Ovary (tissue), 9 donors: Measurements from ENCODE around the gene IL4I1. TPM values are rescaled to one million over a fixed set of nuclear protein-coding genes. Genes with fewer than 3 reads are reported as not detected.

Experiments
- DNase-seq, 5 donors: peaks; one replicate each; pipeline ENCODE4 v3.0.0-alpha.2; 2019 to 2020
- H3K27ac ChIP-seq, 2 donors: fragments of 200-600 bp; one replicate each; pipeline versions ENCODE4 v1.5.1 to v1.8.0; 2019 to 2022
- H3K27me3 ChIP-seq: fragments of 200-600 bp; one replicate; pipeline ENCODE4 v1.8.0; 2022
- H3K36me3 ChIP-seq: fragments of 200-600 bp; sonication (generic); one replicate; pipeline ENCODE4 v1.5.1; 2019
- H3K4me1 ChIP-seq: one replicate; pipeline ENCODE4 v1.8.1; 2013; ENCODE audit warnings: mild to moderate bottlenecking, moderate library complexity; ENCODE audit not compliant: insufficient read depth
- H3K4me3 ChIP-seq: fragments of 200-600 bp; sonication (generic); one replicate; pipeline ENCODE4 v1.5.1; 2017
- H3K9me3 ChIP-seq, 2 donors: fragments of 200-600 bp in 1 of 2; sonication (generic) in 1 of 2; one replicate each; pipeline versions ENCODE4 v1.5.1 to v1.8.1; 2013 to 2019; ENCODE audit warnings: mild to moderate bottlenecking in 1 of 2, moderate library complexity in 1 of 2
- EP300 ChIP-seq: sonication (generic); formaldehyde crosslinking; IDR thresholded peaks from one replicate; pipeline ENCODE4 v1.6.1; 2017; ENCODE audit warnings: antibody characterized with exemption
- POLR2A ChIP-seq: fragments of 450-650 bp; IDR thresholded peaks from one replicate; pipeline ENCODE4 v1.6.1; 2017; ENCODE audit warnings: antibody characterized with exemption, mild to moderate bottlenecking, moderate library complexity
- WGBS, 3 donors: extraction: QIAGEN DNeasy Blood & Tissue Kit in 1 of 3; methylation state at CpG; one replicate each; pipeline versions ENCODE4 v1.1.5 to v1.1.7; 2013 to 2017; 5-methylcytosine and 5-hydroxymethylcytosine counted together
- intact Hi-C, 4 donors: fragments of 100-400 bp; cut with DNase I; formaldehyde crosslinking; loops; one replicate each; pipeline versions ENCODE4 v1.11.0 to v1.15.1; 2022 to 2023
- polyA plus RNA-seq, 2 donors: library from polyadenylated mRNA; stranded (reverse); fragments of 200-250 nt in 1 of 2; fragments of 350-450 nt in 1 of 2; fragmentation: Illumina TruSeq in 1 of 2; extraction: RNeasy Lipid Tissue Mini Kit (QIAGEN cat#74804) in 1 of 2; gene quantifications; one replicate each; pipeline ENCODE4 v1.2.3, GENCODE V29; 2013 to 2014
- total RNA-seq, 7 donors: library from RNA; depleted of rRNA in 2 of 7; stranded (reverse); fragments of >200 nt in 2 of 7; fragmentation: NEBNext Ultra II Directional in 3 of 7; extraction: Animal tissue kit (Norgen Biotek cat#: 25700) in 3 of 7; gene quantifications; one replicate each; pipeline versions ENCODE4 v1.1.0 to v1.2.4, GENCODE V29; 2016 to 2023
- TF ChIP-seq, protein P1 (sequence below), 3 donors: fragments of 450-650 bp in 2 of 3; fragments of 200-600 bp in 1 of 3; IDR thresholded peaks; one replicate each; pipeline versions ENCODE4 v1.5.1 to v1.8.0; 2016 to 2022; ENCODE audit warnings: antibody characterized with exemption in 3 of 3, mild to moderate bottlenecking in 1 of 3
- donor health status: DM: no; HTN: no; CAD: no; lungs with moderate emphysema.
- donor health status: DM: no; HTN: no; CAD: no.
- donor health status: Bipolar disorder and iron deficiency.
- donor health status: DM: yes; HTN: yes; CAD: no.
- donor health status: DM: no; HTN: no; CAD: no.
- donor health status: DM: yes; HTN: yes; CAD: no.

Gene IL4I1
- total and polyA plus RNA-seq, 9 donors = 0.24 to 4.3 (median 1.0) TPM; not detected in 1

DNA sequence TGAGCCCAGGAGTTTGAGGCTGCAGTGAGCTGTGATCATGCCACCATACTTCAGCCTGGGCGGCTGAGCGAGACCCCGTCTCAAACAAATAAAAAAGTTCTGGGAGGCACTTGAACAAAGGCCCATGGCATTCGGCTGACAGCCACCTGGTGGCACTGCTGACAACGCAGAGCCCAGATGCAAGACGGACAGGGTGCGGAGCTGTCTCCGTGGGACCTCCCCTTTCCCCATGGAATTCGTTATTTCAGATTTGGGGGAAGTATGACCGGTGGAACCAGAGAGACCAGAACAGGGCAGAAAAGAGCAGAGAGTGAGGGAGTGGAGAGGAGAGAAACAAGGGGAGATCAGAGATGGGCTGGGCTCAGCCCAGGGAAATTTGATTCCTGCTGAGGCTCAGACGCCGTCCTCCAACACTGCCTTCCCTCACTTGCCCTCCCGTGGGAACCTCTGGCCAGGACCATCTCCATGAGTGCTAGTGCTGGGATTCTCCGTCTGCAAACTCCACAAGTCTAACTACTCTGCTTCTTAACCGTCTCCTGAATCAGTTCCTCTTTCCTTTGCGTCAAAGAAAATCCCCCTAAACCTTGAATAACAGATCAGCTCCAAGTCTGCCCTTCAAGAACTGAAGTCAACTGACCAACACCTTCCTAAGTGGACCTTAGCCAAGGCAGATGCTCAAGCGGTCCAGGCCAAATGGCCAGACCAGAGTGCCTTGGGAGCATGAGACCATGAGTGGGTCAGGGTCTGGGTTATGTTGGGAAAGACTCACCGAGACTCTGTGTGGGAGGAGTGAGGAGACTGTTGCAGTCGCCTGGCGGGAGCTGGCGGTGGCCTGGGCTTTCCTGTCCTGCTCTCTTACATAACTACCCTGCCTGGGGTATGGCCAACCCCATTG lies 20.4 kb upstream of the IL4I1 start:
- Histone ChIP-seq H3K27ac (no peak overlapping the region), H3K36me3 (no peaks in the 10 kb centered on the region), H3K9me3 (no peaks in the 10 kb centered on the region), H3K27me3 (no peaks in the 10 kb centered on the region), H3K4me3 (no peak overlapping the region), H3K4me1 (peaks cover 9% of the 10 kb centered on the region)
- TF ChIP-seq, protein P1, sequence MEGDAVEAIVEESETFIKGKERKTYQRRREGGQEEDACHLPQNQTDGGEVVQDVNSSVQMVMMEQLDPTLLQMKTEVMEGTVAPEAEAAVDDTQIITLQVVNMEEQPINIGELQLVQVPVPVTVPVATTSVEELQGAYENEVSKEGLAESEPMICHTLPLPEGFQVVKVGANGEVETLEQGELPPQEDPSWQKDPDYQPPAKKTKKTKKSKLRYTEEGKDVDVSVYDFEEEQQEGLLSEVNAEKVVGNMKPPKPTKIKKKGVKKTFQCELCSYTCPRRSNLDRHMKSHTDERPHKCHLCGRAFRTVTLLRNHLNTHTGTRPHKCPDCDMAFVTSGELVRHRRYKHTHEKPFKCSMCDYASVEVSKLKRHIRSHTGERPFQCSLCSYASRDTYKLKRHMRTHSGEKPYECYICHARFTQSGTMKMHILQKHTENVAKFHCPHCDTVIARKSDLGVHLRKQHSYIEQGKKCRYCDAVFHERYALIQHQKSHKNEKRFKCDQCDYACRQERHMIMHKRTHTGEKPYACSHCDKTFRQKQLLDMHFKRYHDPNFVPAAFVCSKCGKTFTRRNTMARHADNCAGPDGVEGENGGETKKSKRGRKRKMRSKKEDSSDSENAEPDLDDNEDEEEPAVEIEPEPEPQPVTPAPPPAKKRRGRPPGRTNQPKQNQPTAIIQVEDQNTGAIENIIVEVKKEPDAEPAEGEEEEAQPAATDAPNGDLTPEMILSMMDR (IDR thresholded peaks at IDR 0.05) = no peak
- TF ChIP-seq EP300 = no peak
- no peak for TF ChIP-seq POLR2A
- no peak for DNase-seq
- intact Hi-C loops = no loop called here
- WGBS, 3 donors = 85 to 87% (median 85%) methylated on average over 21 of the region's 21 CpGs

DNA sequence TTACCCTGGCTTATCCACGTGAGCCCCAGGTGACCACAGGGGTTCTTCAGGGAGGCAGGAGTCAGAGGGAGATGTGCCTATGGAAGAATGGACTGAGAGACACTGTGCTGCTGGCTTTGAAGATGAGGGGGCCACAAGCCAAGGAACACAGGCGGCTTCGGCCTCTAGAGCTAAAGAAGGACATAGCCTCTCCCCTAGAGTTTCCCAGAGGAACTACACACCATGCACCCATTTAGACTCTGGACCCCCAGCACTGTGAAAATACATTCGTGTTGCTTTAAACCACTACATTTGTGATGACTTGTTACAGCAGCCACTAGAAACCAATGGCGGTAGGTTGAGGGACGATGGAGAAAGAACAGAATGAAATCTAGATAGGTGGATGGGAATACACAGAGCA lies 18.6 kb upstream of the IL4I1 start:
- H3K4me3 ChIP-seq = no peak overlapping the region
- no peaks in the 10 kb centered on the region for H3K36me3 ChIP-seq
- intact Hi-C loops = no loop called here
- DNase-seq = no peak
- WGBS, 3 donors = 94 to 96% (median 94%) methylated on average over 6 of the region's 6 CpGs
- H3K27me3 ChIP-seq = no peaks in the 10 kb centered on the region
- TF ChIP-seq, protein P1 (IDR thresholded peaks at IDR 0.05) = no peak
- TF ChIP-seq EP300 (no peak), POLR2A (no peak)
- peaks cover 9% of the 10 kb centered on the region for H3K4me1 ChIP-seq
- H3K27ac ChIP-seq = no peak overlapping the region
- H3K9me3 ChIP-seq = no peaks in the 10 kb centered on the region

DNA sequence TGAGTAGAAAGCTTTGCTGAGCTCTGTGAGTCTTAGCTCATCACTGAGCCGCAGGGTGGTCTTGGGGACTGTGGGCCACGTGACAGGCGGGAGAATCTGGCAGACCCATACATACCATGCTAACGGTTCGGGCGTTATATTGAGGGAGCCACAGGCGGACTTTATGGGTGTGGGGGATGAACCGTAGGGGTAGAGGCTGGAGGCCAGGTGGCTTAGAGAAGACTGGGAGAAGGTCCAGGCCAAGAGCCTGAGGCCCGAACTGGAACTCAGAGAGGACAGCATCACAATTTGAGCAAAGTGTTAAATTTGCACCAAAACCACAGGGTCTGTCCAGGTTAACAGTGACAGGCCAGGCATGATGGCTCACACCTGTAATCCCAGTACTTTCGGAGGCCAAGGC lies 17.0 kb upstream of the IL4I1 start:
- 40 to 49% (median 44%) methylated on average over 10 of the region's 10 CpGs for WGBS, 3 donors
- DNase-seq = no peak
- Histone ChIP-seq H3K27me3 (no peaks in the 10 kb centered on the region), H3K27ac (no peak overlapping the region), H3K4me1 (peaks cover 9% of the 10 kb centered on the region), H3K36me3 (no peaks in the 10 kb centered on the region), H3K4me3 (no peak overlapping the region), H3K9me3 (no peaks in the 10 kb centered on the region)
- intact Hi-C loops = no loop called here
- TF ChIP-seq POLR2A (no peak), EP300 (no peak)
- TF ChIP-seq, protein P1 (IDR thresholded peaks at IDR 0.05) = no peak

DNA sequence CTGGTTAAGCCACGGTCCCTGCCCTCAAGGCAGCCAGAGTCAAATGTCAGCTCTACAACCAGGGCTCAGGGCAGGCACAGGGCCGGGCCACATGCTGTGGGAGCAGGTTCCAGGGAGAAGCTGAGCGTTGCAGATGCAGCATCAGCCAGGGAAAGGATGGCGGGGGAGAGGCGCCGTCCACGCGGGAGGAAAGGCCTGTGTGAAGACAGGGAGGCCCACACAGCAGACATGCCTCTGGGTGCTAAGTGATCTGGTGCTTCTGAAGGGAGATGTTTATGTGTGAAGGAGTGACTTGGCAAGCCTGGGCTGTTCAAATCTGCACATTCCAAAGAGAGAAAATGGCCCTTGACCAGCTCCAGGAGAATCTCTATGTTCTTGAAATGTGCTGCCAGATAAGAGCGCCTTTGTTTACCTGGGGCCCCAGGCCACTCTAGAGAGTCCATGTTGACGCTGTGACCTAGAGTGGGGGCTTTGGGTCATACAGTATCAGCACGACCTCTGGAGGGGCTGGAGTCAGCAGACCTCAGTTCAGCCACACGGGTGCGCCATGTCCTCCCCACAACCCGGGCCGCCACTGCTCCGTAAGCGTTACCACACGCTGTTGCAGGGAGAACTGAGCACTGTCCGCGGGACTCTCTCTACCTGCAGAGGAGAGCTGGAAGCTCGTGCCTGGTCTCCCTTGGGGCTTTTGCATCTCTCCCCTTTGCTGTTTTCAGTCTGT lies 16.4 kb upstream of the IL4I1 start:
- WGBS, 3 donors = 18 to 47% (median 30%) methylated on average over 21 of the region's 21 CpGs
- TF ChIP-seq EP300 (no peak), POLR2A (no peak)
- TF ChIP-seq, protein P1 (IDR thresholded peaks at IDR 0.05) = peak in 1 of 3 donors; percentile 10
- H3K27ac ChIP-seq = peak overlapping the region in 1 of 2 donors; percentile 33
- peak; percentile 50 to 74 (median 55) for DNase-seq
- H3K36me3 ChIP-seq = no peaks in the 10 kb centered on the region
- no peaks in the 10 kb centered on the region for H3K9me3 ChIP-seq
- H3K27me3 ChIP-seq = no peaks in the 10 kb centered on the region
- peaks cover 9% of the 10 kb centered on the region for H3K4me1 ChIP-seq
- no peak overlapping the region for H3K4me3 ChIP-seq
- intact Hi-C loops = no loop called here
